Ishikawa (cell line): ENCODE measurements around the gene CTPS1.

ENCODE experiments used
- CEBPB ChIP-seq: IDR thresholded peaks from 2 replicates; pipeline ENCODE4 v1.6.1; 2012
- CREB1 ChIP-seq: IDR thresholded peaks from 2 replicates; pipeline ENCODE4 v1.6.1; 2012; ENCODE audit warnings: low read depth
- EGR1 ChIP-seq: IDR thresholded peaks from 2 replicates; pipeline ENCODE4 v1.6.1; 2012
- EP300 ChIP-seq: IDR thresholded peaks from 2 replicates; pipeline ENCODE4 v1.6.1; 2012; ENCODE audit warnings: borderline replicate concordance
- NFIC ChIP-seq: IDR thresholded peaks from 2 replicates; pipeline ENCODE4 v1.6.1; 2012
- RAD21 ChIP-seq: IDR thresholded peaks from 2 replicates; pipeline ENCODE4 v1.6.1; 2012; ENCODE audit warnings: low read depth
- TAF1 ChIP-seq: IDR thresholded peaks from 2 replicates; pipeline ENCODE4 v1.6.1; 2012; ENCODE audit warnings: low read depth, mild to moderate bottlenecking
- TCF12 ChIP-seq: IDR thresholded peaks from 2 replicates; pipeline ENCODE4 v1.6.1; 2012; ENCODE audit warnings: low read depth
- TEAD4 ChIP-seq: IDR thresholded peaks from 2 replicates; pipeline ENCODE4 v1.6.1; 2012
- YY1 ChIP-seq: IDR thresholded peaks from 2 replicates; pipeline ENCODE4 v1.6.1; 2012; ENCODE audit warnings: low read depth
- TF ChIP-seq, protein P1 (sequence below): IDR thresholded peaks from 2 replicates; pipeline ENCODE4 v1.6.1; 2012
- TF ChIP-seq, protein P2 (sequence below): IDR thresholded peaks from 2 replicates; pipeline ENCODE4 v1.6.1; 2012; ENCODE audit warnings: low read depth, mild to moderate bottlenecking

DNA sequence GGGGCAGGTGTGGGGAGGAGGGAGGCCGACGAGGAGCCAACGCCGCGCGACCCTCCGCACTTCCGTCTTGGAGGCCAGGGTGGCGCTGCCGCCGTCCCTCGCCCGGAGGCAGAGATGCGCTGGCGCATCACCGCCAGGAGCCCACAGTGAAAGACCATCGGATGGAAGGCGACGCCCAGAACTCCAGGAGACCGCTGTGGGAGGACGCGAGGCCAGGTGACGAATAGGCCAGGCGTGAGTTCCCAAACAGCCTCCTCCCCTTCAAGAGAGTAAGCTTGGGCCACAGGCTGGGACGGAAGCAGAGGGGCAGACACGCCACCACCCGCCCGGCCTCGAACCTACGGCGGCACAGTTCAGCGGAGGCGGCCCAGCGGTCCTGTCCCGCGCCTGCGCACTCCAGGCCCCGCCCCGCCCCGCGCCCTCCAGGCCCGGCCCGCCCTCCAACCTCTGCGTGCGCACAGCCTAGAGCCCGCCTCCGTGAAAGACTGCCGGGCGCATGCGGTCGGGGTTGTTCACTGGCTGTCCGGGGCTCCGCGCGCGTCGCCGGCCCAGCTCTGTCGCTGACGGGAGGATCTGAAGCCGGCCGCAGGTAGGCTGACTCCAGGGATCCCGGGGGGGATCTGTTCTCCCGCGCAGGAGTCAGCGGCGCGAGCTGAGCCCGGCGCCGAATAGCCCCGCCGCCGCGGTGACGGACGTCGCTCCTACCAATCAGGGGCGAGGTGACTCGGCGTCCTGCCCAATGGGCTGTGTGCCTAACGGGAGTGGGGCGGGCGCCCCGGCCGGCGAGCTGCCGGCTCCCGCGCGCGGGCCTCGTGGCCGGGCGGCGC lies at the start of gene CTPS1:
- TF ChIP-seq, protein P1, sequence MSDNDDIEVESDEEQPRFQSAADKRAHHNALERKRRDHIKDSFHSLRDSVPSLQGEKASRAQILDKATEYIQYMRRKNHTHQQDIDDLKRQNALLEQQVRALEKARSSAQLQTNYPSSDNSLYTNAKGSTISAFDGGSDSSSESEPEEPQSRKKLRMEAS = peak; percentile 87; the same call in 1 of the 2 replicates
- TF ChIP-seq EP300 (no peak), CREB1 (no peak), TAF1 (peak; percentile 85), RAD21 (no peak), CEBPB (no peak), TCF12 (no peak), EGR1 (no peak; the same call in 1 of the 2 replicates), YY1 (no peak), TEAD4 (no peak), NFIC (no peak)
- TF ChIP-seq, protein P2, sequence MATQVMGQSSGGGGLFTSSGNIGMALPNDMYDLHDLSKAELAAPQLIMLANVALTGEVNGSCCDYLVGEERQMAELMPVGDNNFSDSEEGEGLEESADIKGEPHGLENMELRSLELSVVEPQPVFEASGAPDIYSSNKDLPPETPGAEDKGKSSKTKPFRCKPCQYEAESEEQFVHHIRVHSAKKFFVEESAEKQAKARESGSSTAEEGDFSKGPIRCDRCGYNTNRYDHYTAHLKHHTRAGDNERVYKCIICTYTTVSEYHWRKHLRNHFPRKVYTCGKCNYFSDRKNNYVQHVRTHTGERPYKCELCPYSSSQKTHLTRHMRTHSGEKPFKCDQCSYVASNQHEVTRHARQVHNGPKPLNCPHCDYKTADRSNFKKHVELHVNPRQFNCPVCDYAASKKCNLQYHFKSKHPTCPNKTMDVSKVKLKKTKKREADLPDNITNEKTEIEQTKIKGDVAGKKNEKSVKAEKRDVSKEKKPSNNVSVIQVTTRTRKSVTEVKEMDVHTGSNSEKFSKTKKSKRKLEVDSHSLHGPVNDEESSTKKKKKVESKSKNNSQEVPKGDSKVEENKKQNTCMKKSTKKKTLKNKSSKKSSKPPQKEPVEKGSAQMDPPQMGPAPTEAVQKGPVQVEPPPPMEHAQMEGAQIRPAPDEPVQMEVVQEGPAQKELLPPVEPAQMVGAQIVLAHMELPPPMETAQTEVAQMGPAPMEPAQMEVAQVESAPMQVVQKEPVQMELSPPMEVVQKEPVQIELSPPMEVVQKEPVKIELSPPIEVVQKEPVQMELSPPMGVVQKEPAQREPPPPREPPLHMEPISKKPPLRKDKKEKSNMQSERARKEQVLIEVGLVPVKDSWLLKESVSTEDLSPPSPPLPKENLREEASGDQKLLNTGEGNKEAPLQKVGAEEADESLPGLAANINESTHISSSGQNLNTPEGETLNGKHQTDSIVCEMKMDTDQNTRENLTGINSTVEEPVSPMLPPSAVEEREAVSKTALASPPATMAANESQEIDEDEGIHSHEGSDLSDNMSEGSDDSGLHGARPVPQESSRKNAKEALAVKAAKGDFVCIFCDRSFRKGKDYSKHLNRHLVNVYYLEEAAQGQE = no peak
